H1 (cell line): Measurements from ENCODE around the gene HES1. TPM values are rescaled to one million over a fixed set of nuclear protein-coding genes. Genes with fewer than 3 reads are reported as not detected.

ENCODE experiments used
- BRCA1 ChIP-seq: IDR thresholded peaks from 2 replicates; pipeline ENCODE4 v1.6.1; 2012; ENCODE audit warnings: low read depth, low read length, improper control_type of control experiment
- CBX5 ChIP-seq: fragments of 300-800, 300-1000 bp; sonication (generic); IDR thresholded peaks from 2 replicates; pipeline ENCODE4 v1.7.1; 2016; ENCODE audit warnings: antibody characterized with exemption, low read length, low read depth
- CBX8 ChIP-seq: fragments of 300-800, 300-1000 bp; sonication (generic); IDR thresholded peaks from 2 replicates; pipeline ENCODE4 v1.7.1; 2016; ENCODE audit warnings: low read depth, low read length, borderline replicate concordance
- CREB1 ChIP-seq: IDR thresholded peaks from 2 replicates; pipeline ENCODE4 v1.6.1; 2012; ENCODE audit warnings: inconsistent platforms
- EGR1 ChIP-seq: IDR thresholded peaks from 2 replicates; pipeline ENCODE4 v1.6.1; 2011; ENCODE audit warnings: low read depth, low read length, borderline replicate concordance
- EZH2 ChIP-seq: fragments of 200-600 bp; sonication (generic); IDR thresholded peaks from 2 replicates; pipeline ENCODE4 v1.7.1; 2012; ENCODE audit warnings: low read depth, mild to moderate bottlenecking, moderate library complexity, low read length, inconsistent platforms; ENCODE audit not compliant: severe bottlenecking
- NANOG ChIP-seq: IDR thresholded peaks from 2 replicates; pipeline ENCODE4 v1.6.1; 2011; ENCODE audit warnings: low read length, low read depth, mild to moderate bottlenecking, inconsistent platforms; ENCODE audit not compliant: insufficient read depth, poor library complexity, severe bottlenecking
- NRF1 ChIP-seq: IDR thresholded peaks from 2 replicates; pipeline ENCODE4 v1.6.1; 2011; ENCODE audit warnings: mild to moderate bottlenecking, low read depth, low read length, improper control_type of control experiment
- PHF8 ChIP-seq: fragments of 200-600 bp; sonication (generic); conservative IDR thresholded peaks from 2 replicates; pipeline ENCODE4 v1.7.1; 2012; ENCODE audit warnings: low read depth, mild to moderate bottlenecking, inconsistent platforms, low read length, moderate library complexity
- POLR2A ChIP-seq, 2 experiments: IDR thresholded peaks; 1 replicate in 1 of 2; 2 replicates in 1 of 2; pipeline ENCODE4 v1.6.1; 2011; ENCODE audit warnings: low read depth in 2 of 2, low read length in 2 of 2, mild to moderate bottlenecking in 2 of 2; ENCODE audit errors: control extremely low read depth in 1 of 2
- POU5F1 ChIP-seq: IDR thresholded peaks from 2 replicates; pipeline ENCODE4 v1.6.1; 2011; ENCODE audit warnings: low read depth, mild to moderate bottlenecking, low read length, moderate library complexity
- RAD21 ChIP-seq, 2 experiments: IDR thresholded peaks in 1 of 2; conservative IDR thresholded peaks in 1 of 2; 2 replicates each; pipeline ENCODE4 v1.6.1; 2011; ENCODE audit warnings: low read depth in 2 of 2, low read length in 2 of 2, improper control_type of control experiment in 1 of 2, inconsistent platforms in 1 of 2, mild to moderate bottlenecking in 1 of 2, moderate library complexity in 1 of 2
- TAF1 ChIP-seq: IDR thresholded peaks from 2 replicates; pipeline ENCODE4 v1.6.1; 2011; ENCODE audit warnings: mild to moderate bottlenecking, low read depth, low read length
- TCF12 ChIP-seq: IDR thresholded peaks from 2 replicates; pipeline ENCODE4 v1.6.1; 2011; ENCODE audit warnings: low read depth, mild to moderate bottlenecking, low read length
- YY1 ChIP-seq: IDR thresholded peaks from 2 replicates; pipeline ENCODE4 v1.6.1; 2011; ENCODE audit warnings: low read depth, mild to moderate bottlenecking, low read length
- polyA plus RNA-seq, 7 experiments: library from polyadenylated mRNA; depleted of rRNA in 3 of 7; stranded (reverse) in 5 of 7; unstranded in 2 of 7; fragments of >200 nt in 5 of 7; fragments of 200-250 nt in 2 of 7; gene quantifications; 1 replicate in 5 of 7; 2 replicates in 1 of 7; 4 replicates in 1 of 7; pipeline versions ENCODE4 v1.2.1 to v1.2.3, GENCODE V29; 2011 to 2013; ENCODE audit warnings: missing spikeins in 2 of 7, mixed read lengths in 2 of 7
- total RNA-seq: library from RNA; stranded (reverse); fragmentation: NEBNext Ultra II Directional; extraction: Animal tissue kit (Norgen Biotek cat#: 25700); gene quantifications from 2 replicates; pipeline ENCODE4 v1.2.1, GENCODE V29; 2021
- TF ChIP-seq, protein P1 (sequence below): IDR thresholded peaks from 2 replicates; pipeline ENCODE4 v1.6.1; 2012; ENCODE audit warnings: low read length, inconsistent platforms
- TF ChIP-seq, protein P2 (sequence below), 3 experiments: IDR thresholded peaks; 1 replicate in 2 of 3; 2 replicates in 1 of 3; pipeline versions ENCODE4 v1.5.1 to v1.6.1; 2011; ENCODE audit warnings: low read length in 3 of 3, mild to moderate bottlenecking in 3 of 3, inconsistent platforms in 2 of 3, low read depth in 1 of 3, moderate library complexity in 1 of 3; ENCODE audit not compliant: insufficient read depth in 1 of 3; ENCODE audit errors: control extremely low read depth in 1 of 3
- TF ChIP-seq, protein P3 (sequence below): IDR thresholded peaks from 2 replicates; pipeline ENCODE4 v1.6.1; 2011; ENCODE audit warnings: low read length, improper control_type of control experiment
- TF ChIP-seq, protein P4 (sequence below): IDR thresholded peaks from 2 replicates; pipeline ENCODE4 v1.6.1; 2011; ENCODE audit warnings: low read depth, mild to moderate bottlenecking, low read length; ENCODE audit not compliant: insufficient read depth

The HES1 gene
- total and polyA plus RNA-seq, 2 of the 8 experiments (the other 6 are each of a cell fraction or from before 2014, with no cell fraction given), result 7.9 to 12.9 TPM

DNA sequence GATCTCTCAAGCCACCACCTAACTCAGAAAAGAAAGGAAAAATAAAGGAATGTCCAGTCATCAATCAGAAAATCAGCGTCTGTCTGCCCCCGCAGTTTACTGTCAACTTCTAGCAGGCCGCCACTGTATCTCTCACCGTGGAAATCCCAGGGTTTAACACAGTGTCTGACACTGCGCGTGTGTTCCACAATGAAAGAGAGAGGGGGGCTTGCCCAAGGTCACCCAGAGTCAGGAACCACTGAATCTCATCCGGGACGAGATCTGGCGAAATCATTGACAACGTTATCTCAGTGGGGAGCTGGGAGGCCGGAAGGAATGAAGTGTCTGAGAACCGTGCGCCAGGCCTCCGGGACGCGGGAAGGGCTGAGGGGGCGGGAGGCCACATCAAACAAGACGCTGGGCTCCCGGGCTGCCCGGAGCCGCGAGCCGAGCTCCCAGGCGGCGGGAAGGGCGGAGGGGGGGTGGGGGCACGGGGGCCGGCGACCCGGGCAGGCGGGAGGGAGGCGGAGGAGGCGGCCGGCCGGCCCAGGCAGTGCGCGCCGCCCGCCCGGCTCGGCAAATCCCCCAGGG, 2.2 kb upstream of the HES1 start (continued):
- TF ChIP-seq, protein P1, sequence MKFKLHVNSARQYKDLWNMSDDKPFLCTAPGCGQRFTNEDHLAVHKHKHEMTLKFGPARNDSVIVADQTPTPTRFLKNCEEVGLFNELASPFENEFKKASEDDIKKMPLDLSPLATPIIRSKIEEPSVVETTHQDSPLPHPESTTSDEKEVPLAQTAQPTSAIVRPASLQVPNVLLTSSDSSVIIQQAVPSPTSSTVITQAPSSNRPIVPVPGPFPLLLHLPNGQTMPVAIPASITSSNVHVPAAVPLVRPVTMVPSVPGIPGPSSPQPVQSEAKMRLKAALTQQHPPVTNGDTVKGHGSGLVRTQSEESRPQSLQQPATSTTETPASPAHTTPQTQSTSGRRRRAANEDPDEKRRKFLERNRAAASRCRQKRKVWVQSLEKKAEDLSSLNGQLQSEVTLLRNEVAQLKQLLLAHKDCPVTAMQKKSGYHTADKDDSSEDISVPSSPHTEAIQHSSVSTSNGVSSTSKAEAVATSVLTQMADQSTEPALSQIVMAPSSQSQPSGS, result no peak
- TF ChIP-seq, protein P2, sequence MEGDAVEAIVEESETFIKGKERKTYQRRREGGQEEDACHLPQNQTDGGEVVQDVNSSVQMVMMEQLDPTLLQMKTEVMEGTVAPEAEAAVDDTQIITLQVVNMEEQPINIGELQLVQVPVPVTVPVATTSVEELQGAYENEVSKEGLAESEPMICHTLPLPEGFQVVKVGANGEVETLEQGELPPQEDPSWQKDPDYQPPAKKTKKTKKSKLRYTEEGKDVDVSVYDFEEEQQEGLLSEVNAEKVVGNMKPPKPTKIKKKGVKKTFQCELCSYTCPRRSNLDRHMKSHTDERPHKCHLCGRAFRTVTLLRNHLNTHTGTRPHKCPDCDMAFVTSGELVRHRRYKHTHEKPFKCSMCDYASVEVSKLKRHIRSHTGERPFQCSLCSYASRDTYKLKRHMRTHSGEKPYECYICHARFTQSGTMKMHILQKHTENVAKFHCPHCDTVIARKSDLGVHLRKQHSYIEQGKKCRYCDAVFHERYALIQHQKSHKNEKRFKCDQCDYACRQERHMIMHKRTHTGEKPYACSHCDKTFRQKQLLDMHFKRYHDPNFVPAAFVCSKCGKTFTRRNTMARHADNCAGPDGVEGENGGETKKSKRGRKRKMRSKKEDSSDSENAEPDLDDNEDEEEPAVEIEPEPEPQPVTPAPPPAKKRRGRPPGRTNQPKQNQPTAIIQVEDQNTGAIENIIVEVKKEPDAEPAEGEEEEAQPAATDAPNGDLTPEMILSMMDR (IDR thresholded peaks at IDR 0.05; ENCODE audit: control extremely low read depth in 1 of 3, insufficient read depth in 1 of 3, low read depth in 1 of 3, low read length in 3 of 3), result no peak
- 0 out of 2 replicates have a peak, but pooled peaks have one; percentile 46 for TF ChIP-seq BRCA1
- TF ChIP-seq PHF8, result no peak
- no peak; the same call in 1 of the 2 replicates for TF ChIP-seq TAF1
- TF ChIP-seq CBX8, result no peak
- TF ChIP-seq, protein P3, sequence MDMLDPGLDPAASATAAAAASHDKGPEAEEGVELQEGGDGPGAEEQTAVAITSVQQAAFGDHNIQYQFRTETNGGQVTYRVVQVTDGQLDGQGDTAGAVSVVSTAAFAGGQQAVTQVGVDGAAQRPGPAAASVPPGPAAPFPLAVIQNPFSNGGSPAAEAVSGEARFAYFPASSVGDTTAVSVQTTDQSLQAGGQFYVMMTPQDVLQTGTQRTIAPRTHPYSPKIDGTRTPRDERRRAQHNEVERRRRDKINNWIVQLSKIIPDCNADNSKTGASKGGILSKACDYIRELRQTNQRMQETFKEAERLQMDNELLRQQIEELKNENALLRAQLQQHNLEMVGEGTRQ, result no peak
- TF ChIP-seq RAD21 (IDR thresholded peaks at IDR 0.05 in 1 of 2, conservative IDR thresholded peaks at IDR 0.05 in 1 of 2; ENCODE audit: low read depth in 2 of 2, low read length in 2 of 2), result no peak
- no peak for TF ChIP-seq CREB1
- no peak for TF ChIP-seq TCF12
- TF ChIP-seq POU5F1, result no peak
- no peak for TF ChIP-seq NRF1
- TF ChIP-seq, protein P4, sequence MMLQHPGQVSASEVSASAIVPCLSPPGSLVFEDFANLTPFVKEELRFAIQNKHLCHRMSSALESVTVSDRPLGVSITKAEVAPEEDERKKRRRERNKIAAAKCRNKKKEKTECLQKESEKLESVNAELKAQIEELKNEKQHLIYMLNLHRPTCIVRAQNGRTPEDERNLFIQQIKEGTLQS, result no peak
- TF ChIP-seq EZH2, result no peak
- no peak for TF ChIP-seq CBX5
- peak; percentile 42; the same call in 1 of the 2 replicates for TF ChIP-seq EGR1
- TF ChIP-seq NANOG, result no peak
- TF ChIP-seq POLR2A (IDR thresholded peaks at IDR 0.05; ENCODE audit: control extremely low read depth in 1 of 2, low read depth in 2 of 2, low read length in 2 of 2), result no peak
- no peak for TF ChIP-seq YY1
